Ramos (cell line): ENCODE measurements around the gene JMJD4.

Experiments
- in situ Hi-C: fragments of 300-500 bp; cut with MboI; formaldehyde crosslinking; loops from one replicate; pipeline ENCODE4 v1.14.3; 2022; ENCODE audit warnings: low sequenced_read_pairs; ENCODE audit not compliant: unreplicated experiment

JMJD4 gene

DNA sequence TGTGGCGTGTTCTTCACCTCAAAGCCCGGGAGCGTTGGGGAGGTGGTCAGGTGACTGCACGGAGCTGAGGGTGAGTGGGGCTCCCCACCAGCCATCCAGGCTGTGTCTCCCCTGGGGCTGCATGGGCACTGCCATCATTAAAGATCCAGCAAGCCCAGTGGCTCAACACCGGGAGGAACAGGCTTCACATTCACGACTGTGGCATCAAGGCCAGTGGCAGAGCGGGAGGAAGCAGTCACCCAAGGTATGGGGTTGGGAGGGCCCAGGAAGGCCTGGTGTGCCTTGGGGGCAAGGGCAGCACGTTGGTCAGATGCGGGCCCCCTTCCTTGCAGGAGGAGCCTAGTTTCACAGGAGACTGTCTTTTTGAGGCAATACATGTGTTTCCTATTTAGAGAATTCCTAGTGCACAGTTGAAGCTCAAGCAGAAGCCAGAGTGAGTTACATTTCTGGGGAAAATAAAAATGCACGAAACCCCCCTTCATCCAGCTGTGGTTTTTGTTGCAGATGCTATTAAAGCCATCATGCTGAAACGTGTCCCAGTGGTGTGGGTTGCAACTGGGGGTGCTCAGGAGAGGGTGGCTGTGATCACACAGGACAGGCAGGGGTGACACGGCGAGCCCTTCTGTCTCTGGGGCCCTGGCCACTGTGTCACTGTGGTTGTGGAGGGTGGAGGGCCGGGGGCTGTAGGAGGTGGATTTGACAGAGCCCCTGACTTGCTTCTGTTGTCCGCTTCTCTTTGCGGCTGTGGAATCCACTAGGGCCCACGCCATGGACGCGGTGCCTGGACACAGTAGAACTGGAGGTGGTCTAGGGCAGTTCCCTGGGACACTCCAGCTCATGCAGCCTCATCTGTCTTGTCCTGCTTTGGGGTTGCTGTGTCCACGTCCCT is 34.2 kb upstream of the JMJD4 start:
- in situ Hi-C loops, result loop anchor here (10.0 kb wide), 1 partner anchor 186 kb away; no protein-coding TSS in a partner anchor

DNA sequence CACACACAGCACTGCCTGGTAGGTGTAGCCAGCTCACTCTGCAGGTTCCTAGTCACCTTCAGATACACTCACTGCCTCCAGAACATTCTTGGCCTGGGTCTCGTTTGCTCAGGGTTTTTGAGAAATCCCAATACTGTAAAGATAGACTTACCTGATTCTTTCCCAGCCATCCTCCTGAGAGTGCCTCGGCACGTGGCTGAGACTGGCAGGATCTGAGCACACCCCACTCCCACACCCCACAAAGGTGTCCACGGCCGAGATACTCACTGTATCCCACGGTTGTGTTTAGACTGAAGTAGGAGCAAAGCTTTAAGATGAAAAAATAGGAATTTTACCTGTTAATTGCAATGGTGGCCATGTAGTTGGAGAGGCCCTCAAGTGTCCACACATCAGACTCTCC is 33.5 kb upstream of the JMJD4 start:
- in situ Hi-C loops, result loop anchor here (10.0 kb wide), 1 partner anchor 186 kb away; no protein-coding TSS in a partner anchor

DNA sequence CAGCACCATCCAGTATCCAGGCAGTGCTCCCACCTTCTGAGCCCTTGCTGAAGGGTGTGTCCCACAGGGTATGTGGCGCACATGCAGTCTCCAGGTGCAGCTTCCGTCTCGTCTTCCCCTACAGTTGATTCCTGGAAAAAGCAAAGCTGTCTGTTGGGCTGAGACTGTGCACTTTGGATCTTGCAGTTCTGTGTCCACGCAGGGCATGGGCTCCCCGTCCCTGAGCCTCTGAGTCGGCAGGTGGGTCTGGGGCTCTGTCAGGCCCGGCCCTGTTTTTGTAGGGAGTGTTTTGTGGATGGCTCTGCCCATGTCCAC is 33.0 kb upstream of the JMJD4 start:
- in situ Hi-C loops, result loop anchor here (10.0 kb wide), 1 partner anchor 187 kb away; no protein-coding TSS in a partner anchor

DNA sequence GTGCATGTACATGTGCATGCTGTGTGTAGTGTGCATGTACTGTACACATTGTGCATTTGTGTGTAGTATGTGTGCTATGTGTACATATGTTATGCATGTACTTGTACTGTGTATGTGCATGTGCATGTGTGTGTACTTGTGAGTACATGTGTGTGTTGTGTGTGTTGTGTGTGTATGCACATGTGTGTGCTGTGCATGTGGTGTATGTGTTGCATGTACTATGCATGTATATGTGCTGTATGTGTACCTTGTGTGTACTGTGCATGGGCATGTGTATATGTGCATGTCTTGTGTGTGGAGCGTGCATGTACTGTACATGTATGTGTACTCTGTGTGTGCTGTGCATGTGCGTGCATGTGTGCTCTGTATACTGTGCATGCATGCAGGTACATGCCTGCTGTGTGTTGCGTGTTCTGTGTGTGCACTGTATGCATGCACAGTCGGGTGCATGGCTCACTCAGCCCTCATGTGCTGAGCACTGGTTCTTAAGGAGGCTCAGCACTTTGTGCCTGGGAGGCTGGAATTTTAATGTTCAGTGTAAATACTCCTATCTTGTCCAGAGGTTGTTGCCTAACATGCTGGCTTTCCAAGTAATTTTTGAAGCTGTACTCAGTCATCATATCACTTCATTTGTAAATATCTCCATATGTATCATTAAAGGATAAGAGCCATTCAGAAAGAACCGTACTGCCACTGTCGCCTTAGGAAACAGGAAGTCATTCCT is 32.5 kb upstream of the JMJD4 start:
- in situ Hi-C loops, result loop anchor here (10.0 kb wide), 1 partner anchor 187 kb away; no protein-coding TSS in a partner anchor

DNA sequence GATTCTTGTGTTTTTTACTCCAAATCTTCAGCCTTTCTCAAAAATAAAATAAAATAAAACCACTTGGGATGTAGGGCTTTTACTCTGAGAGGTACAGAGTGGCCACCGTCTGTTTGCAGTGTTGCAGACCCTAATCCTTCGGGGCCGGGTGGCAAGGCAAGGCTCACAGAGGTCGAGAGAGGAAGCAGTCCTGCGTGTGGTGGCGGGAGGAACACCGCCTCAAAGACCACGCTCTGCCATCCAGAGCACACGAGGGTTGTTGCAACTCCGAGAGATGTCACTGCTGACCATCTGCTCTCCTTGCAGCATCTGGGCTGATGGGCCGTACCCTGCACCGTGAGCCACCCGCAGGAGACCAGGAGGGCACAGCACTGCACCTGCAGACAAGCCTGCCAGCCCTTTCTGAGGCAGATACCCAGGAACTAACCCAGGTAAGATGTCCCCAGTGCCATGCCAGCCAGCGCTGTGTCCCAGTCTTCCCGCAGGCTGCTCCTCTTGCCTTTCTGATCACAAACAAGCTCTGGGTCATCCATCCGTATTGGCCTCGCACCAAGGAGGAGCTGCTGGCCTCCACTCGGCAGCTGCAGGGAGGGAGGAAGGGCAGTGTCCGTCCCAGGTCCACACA is 31.7 kb upstream of the JMJD4 start:
- in situ Hi-C loops, result loop anchor here (10.0 kb wide), 1 partner anchor 188 kb away; no protein-coding TSS in a partner anchor

DNA sequence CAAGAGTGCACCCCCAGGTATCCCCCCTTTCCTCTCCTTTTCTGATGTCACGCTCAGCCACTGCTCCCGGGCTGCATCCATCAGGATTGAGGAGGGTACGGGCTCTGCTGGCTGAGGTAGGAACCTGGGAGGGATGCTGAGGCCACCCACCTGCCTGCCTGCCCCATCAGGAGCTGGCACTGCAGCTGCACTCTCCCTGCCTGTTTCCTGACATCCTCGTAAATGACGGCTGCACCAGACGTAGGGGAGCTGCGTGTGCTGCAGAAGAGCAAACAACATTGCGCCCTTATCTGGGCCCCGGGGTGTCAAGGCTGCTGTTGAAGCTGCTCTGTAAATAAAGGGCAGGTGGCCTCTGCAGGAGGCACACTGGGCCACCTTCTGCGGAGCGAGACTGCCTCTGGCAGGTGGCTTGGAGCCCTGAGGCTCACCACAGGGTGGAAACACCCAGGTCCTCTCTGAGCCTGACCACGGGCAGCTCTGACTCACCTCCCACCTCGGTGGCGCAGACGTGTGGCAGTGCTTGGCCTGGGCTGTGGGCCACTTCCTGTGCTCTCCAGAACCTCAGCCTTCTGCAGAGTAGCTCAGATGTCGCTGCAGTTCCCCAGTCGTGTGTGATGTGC is 31.0 kb upstream of the JMJD4 start:
- in situ Hi-C loops, result loop anchor here (10.0 kb wide), 1 partner anchor 189 kb away; no protein-coding TSS in a partner anchor

DNA sequence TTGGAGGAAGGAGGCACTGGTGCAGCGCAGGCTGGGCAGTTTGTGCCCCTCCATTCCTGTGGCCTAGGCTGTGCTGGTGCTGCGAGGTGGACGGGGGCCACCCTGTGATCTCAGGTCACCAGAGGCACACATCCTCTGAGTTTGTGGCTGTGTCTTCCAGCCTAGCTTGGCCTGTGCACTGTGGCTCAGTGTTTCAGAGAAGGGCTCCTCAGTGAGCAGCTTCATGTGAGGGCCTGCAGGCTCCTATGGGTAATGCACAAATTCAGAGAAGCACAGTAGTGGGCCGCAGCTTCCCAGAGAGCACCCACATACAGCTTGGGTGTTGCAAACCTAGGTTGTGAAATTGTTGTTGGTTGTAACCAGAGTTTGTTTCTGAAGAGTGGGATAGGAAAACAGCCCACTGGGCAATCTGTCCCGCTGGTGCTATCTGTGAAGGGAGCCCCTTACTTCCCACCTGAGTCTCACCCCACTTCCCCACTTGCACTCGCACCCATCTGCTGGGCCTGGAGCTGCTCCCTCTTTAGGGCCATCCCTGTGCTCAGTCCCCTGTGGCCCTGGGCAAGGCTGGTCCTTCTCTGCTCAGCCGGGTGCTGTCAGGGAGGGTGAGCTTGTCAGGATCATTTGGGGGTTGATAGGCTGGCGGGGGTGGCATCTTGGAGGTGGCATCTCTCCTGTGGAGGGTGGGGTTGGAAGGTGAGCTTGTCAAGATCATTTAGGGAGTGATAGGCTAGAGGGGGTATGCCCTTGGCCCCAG is 30.3 kb upstream of the JMJD4 start:
- in situ Hi-C loops, result loop anchor here (10.0 kb wide), 1 partner anchor 189 kb away; no protein-coding TSS in a partner anchor

DNA sequence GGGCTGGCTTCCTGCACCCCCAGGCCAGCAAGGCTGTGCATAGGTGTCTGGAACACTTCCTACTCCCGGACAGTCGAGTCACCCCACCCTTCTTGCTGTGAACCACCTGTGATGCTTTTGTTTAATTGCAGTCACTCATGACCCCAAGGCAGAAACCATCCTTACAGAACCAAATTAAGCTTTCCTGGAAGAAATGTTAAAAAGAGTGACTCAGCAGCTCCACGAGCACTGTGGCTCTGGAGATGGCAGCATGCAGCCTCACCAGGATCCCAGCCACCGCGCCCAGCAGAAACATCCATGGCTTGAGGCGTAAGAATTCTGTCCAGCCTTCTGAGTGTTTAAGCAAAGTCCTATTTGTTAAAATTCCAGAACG is 28.9 kb upstream of the JMJD4 start:
- in situ Hi-C loops, result loop anchor here (10.0 kb wide), 1 partner anchor 191 kb away; no protein-coding TSS in a partner anchor

DNA sequence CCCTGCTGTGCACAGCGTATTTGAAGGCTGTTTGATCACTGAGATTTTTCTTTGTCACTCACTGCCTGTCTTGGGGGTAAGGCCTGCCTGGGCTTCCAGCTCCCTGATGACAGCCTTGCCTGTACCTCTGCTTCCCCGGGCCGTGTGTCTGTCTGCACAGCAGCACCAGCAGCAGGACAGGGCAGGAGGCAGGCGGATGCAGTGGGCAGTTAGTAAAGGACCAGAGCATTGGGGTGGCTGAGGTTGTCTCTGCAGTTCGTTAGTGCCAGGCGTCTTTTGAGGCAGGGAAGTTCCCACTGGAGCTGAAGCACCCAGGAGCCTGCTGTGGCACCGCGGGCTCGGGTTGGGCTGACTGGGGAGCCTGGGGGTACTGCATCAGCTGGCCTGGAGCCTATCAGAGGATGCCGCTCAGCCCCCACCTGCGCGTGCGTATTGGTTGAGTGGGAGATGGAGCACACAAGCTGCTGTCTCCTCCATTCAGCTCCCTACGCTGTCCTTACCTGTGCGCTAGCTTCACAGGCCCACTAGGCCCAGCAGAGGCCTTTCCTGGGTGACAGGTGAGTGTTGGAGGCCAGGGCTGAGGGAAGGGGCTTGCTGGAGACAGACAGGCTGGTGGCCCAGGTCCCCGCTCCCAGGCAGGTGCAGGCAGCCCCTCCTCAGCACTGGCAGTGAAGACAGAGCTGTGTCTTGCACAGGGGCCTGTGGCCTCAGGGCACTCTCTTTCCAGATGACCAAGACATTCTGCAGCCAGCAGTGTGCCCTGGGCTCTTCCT is 28.3 kb upstream of the JMJD4 start:
- in situ Hi-C loops, result loop anchor here (10.0 kb wide), 1 partner anchor 191 kb away; no protein-coding TSS in a partner anchor

DNA sequence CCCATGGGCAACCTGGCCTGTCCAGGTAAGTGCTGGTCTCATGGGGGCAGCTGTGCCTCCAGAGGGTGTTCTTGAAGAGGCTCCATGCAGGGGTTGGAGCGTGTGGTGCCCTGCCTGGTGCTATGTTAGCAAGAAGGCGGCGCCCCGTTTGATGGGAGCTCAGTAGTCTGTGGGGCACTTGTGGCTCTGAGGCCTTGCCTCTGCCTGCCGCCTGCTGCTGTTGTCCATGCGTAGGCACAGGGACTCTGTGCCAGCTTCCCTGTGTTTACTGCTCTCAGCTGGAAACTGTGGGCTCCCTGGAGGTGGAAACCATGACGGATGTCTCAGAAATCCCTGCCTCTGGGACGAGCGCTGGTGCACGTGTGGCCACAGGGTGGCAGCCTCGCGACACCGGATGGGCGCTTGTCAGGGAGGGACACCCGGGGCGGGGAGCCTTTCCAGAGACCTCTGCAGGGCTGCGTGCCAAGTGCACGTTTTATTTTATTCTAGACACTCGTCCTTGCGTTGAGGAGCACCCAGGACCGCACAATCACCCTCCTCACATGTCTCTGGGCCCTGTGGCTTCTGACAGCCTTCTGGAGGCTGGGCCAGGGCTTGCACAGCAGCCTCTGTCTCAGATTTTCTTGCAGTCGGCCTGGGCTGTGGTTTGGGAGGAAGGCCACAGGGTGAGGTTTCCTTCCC is 27.3 kb upstream of the JMJD4 start:
- in situ Hi-C loops, result loop anchor here (10.0 kb wide), 1 partner anchor 192 kb away; no protein-coding TSS in a partner anchor

DNA sequence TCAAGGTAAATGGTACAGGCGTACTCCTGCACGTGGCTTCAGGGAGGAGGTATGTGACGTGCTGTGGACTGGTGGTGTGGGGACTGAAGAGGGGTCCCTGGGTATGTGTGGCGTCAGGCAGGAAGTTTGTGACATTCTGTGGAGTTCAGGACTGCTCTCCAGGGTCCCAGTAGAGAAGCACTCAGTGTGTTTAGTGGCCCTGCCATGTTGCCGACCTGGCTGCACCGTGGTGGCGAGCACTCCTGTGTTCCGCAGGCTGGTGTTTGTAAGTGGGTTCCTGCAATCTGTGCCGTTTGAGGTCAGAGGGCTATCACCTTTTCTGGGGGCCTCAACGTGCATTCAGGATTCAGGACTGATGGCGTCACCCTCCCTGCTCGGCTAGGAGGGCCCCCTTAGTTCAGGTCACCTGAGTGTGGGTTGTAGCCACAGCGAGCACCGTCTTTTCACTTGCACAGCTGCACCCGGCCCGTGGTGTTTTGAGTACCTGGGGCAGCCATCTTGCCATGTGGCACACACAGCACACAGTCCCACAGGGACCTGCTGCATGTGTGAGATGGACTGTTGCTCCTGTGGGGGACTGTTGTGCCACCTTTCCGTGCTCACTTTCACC is 26.6 kb upstream of the JMJD4 start:
- in situ Hi-C loops, result loop anchor here (10.0 kb wide), 1 partner anchor 193 kb away; no protein-coding TSS in a partner anchor

DNA sequence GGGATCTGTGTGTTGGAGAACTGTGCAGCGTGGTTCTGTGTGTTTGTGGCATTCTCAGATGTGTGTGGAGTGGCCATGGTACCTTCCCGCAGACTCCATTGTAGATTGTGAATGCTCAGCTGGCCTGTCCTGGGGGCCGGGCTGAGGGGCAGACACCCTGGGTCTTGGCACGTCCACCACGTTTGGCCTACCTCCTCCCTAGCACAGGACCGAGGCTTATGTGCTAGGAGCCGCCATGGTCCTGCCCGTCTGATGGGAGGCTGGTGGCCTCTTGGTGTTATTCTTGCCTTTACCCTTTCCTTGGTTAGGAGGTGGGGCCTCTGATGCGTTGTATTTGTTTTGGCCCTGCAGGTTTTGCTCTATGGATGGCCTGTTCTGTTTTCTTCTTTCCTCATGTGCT is 25.3 kb upstream of the JMJD4 start:
- in situ Hi-C loops, result loop anchor here (10.0 kb wide), 1 partner anchor 194 kb away; no protein-coding TSS in a partner anchor

DNA sequence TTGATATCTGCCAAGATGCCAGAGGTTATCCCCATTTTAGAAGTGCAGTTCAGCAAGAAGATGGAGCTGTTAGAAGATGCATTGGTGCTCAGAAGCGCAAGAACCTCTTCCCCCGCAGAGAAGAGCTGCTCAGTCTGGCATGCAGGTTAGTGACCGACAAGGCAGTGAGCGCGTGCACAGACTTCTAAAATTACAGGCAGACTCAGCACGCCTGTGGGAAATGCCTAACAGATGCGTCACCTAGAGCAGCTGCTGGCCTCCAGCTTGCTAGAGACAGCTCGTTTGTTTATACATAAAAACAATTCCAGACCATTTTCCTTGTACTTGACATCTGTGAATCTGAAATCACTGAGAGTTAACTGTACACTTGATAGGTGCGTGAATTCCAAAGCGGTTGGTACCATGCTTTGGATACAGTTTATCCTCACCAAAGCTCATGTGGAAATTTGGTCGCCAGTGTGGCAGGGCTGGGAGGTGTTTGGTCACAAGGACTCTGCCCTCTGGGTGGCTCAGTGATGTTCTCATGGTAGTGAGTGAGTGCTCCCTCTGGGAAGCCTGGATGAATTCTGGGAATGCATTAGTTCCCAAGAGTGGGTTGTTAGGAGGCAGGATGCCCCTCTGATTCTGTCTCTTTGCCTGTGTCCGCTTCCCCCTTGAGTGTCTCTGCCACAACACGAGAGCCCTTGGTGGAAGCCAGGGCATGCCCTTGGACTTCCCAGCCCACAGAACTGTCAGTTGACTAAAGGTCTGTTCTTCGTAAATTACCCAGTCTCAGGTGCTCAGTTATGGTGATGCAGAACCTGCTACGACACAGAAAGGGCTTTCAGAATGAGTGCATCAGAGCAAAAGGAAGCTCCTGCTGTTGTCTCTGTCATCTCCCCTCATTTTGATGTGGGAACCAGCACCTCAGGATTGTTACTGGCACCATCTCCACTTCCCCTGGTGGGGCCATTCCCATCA is 24.5 kb upstream of the JMJD4 start:
- in situ Hi-C loops, result loop anchor here (10.0 kb wide), 1 partner anchor 195 kb away; no protein-coding TSS in a partner anchor

DNA sequence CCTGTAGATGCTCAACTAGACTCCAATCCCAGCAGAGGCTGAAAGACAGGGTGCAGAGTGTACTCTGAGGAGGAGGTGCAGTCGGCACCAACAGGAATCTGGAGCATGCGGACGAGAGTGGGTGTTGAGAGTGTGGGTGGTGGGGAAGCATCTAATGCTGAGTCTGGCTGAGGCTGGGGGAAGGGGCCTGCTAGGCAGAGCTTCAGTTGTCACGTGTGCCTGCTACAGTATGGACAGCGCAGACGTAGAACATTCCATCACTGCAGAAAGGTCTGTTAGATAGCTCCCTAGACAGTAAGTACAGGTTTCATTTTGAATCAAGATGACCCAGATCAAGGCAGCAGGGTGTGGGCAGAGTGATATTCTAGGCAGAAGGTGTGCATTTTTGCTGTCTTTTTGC is 23.3 kb upstream of the JMJD4 start:
- in situ Hi-C loops, result no loop called here

DNA sequence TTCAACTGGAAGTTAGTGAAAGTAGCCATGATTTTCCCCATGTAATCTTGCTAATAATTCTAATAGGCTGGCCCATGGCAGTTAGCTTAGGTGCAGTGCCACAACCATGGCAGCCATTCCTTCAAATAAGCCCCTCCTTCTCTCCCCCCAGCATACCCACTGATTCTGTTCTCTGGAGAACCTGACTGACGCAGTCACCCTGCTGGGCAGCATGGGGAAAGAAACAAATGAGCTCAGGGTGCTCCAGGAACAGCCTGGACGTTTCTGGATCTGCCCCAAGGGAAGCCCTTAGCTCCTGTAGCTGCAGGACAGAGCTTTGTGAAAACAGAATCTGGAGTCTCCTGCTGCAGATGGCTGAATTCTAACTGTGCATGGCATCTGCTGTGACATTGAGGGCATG is 22.7 kb upstream of the JMJD4 start:
- in situ Hi-C loops, result no loop called here

DNA sequence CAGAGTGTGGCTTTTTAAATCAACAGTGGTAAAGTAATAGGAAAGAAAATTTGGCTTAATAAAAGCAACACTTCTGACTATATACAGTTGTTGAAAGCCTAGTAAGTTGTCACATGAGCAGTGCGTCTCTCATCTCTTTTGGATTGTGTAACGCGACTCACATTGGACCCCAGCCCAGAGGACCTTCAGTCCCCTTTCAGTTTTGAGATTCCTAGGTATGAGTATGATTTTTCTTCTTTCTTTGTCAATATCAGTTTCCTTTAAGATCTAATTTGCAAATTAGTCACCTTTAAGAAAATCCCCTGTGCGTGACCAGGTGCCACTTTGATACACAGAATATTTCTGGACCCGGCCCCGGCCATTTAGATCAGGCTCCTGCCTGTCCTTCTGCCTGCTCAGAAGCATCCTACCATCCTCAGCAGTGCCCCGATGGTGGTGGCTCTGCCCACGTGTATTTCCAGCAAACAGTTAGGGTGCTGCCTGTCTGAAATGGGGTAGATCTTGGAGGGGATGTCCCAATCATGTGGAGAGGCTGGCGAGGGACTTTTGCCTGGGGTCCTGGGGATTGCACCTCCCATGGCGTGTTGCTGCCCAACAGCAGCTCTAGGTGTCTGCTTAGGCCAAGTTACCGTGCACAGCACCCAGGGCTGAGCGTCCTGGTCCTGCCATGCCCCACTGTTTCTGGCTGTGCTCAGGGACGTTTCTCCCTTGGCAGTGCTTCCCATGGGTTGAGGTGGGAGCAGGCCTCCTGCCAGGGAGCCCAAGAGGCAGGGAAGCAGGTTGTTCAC is 21.3 kb upstream of the JMJD4 start:
- in situ Hi-C loops, result no loop called here
